GM19395 (cell line): ENCODE data around the gene INSYN2A.

Experiments used
- ATAC-seq: cut with Tn5 transposase; IDR thresholded peaks from one replicate; pipeline ENCODE4 v1.9.1; 2021; ENCODE audit warnings: mild to moderate bottlenecking, moderate library complexity; ENCODE audit not compliant: unreplicated experiment

Gene INSYN2A, protein sequence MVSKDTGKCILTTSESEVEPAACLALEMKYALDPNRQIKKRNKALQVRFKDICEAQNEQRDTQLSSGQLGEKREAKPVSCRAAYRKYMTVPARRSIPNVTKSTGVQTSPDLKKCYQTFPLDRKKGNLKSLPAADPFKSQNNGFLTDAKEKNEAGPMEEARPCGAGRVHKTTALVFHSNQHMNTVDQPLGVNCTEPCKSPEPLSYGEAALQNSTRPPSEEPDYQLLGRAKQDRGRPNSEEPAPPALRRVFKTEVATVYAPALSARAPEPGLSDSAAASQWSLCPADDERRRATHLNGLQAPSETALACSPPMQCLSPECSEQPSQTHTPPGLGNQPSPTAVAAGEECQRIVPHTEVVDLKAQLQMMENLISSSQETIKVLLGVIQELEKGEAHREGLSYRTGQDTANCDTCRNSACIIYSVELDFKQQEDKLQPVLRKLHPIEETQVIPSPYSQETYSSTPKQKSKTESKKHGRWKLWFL

DNA sequence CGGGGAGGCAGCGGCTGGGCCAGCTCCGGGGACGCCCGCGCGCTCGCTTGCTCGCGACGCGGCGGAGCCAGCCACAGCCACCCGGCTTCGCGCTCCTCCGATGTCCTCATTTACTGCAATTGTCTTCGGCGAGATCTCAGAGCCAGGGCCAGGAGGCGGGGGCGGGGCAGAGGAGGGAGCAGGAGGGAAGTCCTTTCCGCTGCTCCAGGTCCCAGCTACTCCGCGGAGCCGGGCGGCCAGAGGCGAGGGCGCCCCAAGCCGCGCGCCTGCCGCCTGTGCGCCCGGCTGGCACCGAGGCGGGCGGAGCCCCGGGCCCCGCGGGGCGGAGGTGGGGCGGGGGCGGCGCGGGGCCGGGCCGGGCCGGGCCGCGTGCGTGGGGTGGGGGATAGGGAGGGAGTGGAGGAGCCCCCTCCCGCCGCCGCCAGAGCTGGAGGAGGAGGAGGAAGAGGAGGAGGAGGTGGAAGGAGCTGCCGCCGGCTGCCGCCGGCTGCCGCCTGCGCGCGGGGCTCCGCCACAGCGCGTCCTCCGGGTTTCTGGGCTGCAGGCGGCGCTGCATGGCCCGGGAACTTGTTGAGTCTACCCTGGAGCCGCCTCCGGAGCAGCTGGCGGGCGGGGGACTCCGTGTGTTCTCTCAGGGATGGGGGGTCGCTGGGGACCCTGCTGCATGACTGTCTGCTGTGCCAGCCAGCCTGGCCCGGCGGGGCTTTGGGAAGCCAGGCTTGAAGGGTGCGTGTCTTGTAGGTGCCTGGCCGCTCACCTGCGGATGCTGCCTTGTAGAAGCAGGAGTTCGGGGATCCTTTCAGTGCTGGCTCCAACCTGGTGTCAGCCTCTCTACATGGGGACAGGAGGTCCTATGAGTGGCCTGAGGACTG is at the start of gene INSYN2A:
INSYN2A (minus strand) TSS at position 310 of the 872 bp plus-strand sequence. CDS start 20,196 bp downstream, outside the sequence.
- no peak for ATAC-seq

DNA sequence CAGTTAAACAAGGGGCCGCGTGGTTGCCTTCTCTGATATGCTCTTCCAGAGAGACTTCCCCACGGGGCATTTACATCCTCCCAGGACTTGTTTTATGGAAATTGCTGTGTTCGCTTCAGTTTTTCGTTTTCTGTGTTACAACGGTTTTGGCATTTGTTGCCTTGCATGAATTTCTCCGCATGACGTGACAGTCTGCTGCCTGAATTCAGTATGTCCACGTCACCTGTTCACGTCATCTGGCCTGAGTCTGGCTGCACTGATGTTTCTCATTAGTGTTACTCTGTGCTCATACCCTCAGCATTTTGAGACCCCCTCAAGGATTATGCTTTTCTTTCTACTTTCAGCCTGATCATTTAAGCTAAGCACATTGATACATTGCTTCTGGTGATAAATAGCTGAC is 49.1 kb upstream of the INSYN2A start:
- no peak for ATAC-seq

DNA sequence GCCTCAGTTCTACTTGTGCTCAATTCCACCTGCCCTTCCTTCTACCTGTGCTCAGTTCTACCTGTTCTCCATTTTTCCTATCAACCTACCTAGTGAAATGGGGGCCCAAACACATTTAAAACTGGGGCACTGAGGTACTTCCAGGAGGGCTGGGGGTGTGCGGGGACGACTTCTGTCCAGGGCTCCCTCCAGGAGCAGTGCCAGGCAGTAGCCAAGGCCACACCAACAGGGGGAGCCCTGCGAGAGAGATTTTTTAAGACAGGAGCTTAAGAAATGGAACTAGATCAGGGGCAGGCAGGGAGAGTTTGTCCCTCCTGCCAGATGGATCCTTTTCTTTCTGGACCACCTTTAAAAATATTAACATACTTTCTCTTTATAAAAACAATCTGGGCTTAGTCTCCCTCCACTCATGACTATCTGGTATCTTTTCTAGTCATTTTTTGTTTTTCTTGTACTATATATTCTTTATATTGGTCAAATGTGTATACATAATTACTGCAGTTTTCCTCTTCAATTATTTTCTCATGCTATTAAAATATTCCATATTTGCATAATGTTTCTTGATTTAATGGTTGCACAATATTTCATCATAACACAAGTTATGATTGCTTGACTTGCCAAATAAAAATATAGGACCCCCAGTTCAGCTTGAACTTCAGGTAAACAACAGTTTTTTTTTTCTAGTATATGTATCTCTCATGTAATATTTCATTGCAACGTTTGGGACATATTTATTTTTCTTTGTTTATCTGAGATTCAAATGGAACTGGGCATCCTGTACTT is 47.3 kb upstream of the INSYN2A start:
- ATAC-seq = no peak

DNA sequence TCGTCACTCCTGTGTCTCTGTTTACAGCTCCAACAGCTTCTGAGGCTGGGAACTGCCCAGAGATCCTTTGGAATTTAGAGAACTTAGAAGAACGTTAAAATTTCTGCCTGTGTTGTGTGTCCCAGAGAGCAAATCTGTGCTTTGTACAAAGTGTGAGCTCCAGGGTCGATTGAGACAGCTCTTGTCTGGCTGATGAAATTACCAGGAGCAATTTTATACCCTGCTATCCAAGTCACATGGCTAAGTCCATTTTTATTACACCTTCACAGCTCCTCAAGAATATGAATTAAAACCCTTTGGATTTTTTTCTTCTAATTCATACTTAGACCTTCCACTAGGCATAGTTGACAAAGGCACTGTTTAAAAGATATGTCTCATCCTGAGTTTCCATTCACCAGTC is 46.5 kb upstream of the INSYN2A start:
- ATAC-seq = no peak

DNA sequence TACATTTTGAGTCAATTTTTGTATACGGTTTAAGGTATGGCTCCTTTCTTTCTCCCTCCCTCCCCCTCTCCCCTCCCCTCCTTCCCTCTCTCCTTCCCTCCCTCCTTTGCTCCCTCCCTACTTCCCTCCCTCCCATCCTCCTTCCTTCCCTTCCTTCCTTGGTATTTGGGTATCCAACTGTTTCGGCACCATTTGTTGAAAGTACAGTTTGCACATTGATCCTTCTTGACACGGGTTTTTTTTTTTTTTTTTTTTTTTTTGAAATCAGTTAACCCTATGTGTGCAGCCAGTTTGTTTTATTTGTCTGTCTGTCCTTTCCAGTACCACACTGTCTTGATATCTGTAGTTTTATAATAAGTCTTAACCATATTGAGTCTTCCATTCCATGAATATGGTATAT is 39.9 kb upstream of the INSYN2A start:
- ATAC-seq = no peak

DNA sequence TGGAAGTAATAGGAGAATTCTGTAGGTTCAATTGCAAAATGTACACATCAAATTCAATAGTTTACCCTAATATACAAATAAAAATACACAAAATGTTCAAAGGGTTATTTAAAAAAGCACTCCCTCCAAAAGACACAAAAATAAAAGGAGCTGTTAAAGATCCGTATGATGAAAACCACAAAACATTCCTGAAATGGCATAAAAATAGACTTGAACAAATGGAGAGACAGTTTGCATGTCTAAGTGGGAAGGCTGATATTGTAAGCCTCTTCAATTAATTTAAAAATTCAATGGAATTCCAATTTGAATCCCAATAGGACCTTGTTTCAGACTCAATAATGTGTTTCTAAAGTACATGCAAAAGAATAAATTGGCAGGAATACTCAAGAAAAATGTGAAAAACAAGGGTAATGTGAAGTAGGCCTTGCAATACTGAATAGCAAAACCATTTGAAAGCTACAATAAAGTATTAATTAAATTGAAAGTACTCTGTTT is 38.0 kb upstream of the INSYN2A start:
- ATAC-seq = no peak

DNA sequence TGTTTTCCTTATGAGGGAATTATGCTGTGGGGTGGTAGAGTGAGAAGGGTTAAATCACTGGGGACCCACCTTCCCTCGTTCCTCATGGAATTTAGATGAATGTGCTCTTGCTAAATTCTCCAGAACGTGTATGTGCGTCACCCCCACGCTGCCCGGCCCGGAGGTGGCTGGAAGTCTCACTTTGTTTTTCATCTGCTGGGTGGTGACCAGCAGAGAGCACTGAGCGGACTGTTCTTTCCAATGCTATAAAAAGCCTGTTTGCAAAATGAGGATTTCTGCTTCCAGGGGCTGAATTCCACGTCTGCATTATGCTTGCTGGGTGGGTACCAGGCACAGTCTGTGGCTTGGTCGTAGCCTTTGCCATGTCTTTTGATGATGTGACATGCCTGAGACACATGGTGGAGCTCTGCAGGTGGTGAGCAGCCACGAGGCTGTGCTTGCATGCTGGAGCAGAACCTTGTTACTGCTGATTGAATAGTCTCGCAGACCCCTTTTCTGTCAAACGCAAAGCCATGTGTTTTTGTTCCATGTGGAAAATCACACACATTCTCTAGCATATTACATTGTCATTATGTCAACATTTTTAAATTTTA is 31.9 kb upstream of the INSYN2A start:
- no peak for ATAC-seq

DNA sequence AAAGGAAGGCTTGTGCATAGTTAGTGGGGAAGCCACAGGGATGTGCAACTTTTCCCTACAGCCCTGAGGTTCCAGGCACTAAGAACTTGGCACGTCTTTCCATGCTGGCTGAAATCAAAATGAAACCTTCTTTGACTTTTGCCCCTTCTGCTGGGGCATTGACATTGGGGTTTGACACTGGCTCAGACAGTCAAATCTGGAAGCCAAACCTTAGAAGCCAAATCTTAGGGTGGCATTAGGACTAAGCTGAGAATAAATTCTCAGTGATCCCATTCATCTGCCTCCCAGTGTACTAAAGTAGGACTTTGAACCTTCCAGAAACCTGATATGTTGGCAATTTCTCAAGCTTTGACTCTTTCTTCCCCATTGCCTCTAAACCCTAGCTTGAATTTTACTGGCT is 31.3 kb upstream of the INSYN2A start:
- ATAC-seq = no peak

DNA sequence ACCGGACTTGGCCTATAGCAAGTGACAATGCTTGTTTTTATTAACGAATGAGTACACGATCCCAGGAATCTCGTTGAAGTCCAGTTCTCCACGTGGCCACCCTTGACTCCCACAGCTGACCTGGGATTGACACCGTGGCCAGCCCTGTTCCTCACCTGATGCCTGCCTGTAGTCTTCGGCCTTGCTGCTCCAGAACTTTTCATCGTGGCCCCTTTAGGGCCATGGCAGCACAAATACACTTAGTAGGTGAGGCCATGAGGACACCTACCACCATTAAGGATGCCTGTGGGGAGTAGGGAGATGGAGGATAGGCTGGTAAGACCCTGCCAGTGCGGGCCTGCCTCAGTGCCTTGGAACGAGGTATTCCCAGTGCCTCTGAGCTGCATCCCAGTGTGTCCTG is 30.6 kb upstream of the INSYN2A start:
- ATAC-seq = no peak

DNA sequence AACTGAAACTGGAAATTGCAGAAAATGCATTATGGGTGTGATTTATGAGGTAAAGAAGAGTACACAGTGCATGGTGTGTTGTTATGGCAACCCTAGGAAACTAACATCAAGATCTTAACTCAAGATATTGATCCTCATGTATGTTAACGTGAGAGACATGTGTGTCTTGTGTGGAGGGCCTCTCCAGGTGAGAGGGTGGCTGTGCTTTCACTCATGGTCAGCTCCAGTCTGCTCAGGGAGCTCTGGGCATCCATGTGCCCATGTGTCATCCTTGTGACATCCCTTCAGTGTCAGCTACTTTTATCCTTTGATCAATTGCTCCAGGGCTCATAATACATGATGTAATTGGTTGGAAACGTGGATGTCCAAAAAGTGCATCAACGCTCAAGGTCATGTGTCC is 24.9 kb upstream of the INSYN2A start:
- no peak for ATAC-seq

DNA sequence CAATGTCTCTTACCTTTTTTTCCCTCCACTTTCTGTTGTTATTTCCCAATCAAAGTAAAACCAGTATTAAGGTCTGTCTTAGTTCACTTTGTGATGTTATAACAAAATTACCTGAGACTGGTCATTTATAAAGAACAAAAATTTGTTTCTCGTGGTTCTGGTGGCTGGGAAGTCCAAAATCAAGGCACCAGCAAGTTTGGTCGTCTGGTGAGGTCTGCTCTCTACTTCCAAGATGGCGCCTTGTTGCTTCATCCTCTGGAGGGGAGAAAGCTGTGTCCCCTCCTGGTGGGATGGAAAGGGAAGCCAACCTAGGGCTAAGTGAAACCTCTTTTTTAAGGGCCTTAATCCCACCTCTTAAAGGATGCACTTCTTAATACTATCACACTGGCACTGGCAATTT is 22.3 kb upstream of the INSYN2A start:
- ATAC-seq = no peak

DNA sequence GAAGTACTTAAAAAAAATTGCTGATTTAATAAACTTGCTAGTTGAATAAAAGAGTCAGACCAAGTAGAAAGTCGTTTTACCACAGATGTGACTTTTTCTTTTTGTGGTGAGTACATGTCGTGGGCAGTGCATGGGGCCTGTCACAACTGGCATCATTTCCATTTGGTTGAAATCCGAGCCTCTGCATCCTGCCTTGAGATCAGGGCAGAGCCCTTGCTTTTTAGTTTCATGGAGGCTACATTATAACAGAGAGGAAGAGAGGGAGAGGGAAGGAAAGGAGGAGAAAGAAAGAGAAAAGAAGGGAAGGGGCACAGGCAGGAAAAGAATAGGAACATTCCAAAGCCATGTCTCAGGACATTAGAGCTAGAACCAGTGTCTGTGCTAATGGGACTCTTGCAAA is 20.4 kb upstream of the INSYN2A start:
- ATAC-seq = no peak

DNA sequence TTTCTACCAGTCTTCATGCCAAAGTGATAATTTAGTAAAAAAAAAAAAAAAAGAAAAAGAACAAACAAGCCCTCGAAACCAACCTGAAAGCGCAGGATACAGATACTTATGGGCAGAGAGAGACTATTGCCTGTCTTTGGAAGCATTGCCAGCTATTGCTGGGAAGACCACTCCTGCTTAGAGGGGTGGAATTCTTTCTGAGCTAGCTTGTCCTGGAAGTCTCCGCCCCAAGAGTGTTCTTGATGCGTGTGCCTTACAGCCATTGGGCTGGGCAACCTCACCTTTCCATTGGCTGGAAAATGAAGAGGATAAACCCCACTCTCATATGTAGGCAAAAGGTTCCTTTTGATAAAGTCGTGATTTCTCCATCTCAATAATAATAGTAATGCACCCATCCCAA is 19.9 kb upstream of the INSYN2A start:
- no peak for ATAC-seq

DNA sequence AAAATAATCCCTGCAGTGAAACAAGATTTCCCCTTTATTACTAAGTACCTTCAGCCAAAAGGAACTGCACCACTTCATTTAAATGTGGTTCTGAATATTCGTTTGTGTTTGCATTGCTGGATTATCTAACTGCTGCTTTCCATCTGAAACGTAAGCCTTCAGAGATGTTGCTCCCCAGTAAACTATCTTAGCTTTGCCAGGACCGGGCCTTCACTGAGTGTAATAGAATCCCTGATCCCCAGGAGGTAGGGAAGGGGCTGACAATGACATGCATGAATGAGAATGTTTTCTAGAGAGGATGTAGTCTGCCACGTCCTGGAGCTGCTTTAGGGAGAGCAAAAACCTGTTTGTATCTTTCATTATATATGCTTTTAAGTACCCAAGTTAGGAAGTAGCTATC is 19.5 kb upstream of the INSYN2A start:
- no peak for ATAC-seq

DNA sequence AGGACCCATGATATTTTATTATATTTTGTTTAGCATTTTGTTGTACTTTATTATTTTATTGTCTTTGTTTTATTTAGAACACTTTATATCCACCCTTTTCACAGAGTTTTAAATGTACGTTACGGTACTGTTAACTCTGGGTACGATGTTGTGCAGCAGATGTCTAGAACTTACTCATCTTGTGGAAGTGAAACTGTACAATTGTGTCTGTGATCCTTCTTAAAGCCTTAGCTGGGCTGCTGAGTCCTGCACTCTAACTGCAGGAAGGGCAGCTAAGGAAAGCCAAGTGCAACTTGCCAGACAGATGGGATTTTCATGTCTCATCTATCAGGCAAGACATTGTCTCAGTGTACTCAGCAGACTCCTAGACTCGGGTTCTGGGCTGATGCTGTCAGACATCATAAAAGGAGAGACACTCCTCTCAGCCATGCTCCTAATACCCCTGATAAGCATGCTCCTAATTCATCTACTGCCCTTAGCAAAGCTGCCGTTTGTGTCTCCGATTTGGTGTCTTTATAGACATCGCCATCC is 14.6 kb upstream of the INSYN2A start:
- peak; percentile 79 for ATAC-seq

DNA sequence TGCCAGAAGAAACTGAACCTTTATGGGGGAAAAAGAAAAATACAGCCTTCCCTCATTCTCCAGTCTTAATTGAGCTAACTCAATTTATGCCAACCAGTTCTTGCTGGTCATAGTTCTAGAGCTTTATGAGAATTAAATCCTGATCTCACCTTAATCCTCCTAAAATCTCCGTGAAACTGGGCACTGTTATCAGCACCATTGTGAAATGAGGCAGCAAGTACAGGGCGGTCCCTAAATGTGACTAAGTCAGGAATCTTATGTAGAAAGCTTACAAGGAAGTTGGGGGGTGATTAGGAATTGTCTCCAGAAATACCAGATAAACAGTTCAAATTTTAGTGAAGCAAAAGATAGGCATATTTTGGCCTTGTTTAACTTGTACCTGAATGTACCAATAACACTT is 10.7 kb upstream of the INSYN2A start:
- no peak for ATAC-seq

DNA sequence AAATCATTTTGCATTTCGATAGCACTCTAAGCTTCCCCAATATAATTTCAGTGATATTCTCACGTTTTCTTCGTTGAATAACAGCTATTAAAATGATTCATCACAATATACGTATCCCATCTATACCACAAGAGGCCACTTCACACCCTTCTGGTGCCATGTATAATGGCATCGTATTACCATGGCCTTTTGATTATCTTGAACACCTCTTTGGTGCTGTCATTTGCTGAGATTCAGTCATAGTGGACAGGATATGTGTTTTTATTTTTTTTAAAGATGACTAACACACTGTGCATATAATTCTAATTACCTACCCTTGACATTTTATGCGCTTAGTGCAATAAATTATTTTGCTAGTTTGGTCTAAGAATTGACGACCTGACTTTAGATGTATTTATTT is 6.7 kb upstream of the INSYN2A start:
- ATAC-seq = no peak

DNA sequence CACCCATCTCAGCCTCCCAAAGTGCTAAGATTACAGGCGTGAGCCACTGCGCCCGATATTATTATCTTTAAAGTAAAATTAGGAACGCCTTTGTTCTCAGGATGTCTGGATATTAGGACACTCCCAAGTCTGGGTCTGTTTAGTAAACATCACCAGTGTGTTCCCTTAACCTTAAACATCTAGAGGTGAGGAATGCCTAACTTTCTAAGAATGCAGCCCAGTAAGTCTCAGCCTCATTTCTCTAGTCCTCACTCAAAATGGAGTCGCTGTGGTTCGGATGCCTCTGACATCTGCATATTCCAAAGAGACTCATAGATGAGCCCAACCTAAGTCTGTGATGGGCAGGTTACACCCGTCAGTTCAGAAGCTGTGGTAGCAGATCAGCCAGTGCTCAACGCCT is 4.3 kb upstream of the INSYN2A start:
- no peak for ATAC-seq

DNA sequence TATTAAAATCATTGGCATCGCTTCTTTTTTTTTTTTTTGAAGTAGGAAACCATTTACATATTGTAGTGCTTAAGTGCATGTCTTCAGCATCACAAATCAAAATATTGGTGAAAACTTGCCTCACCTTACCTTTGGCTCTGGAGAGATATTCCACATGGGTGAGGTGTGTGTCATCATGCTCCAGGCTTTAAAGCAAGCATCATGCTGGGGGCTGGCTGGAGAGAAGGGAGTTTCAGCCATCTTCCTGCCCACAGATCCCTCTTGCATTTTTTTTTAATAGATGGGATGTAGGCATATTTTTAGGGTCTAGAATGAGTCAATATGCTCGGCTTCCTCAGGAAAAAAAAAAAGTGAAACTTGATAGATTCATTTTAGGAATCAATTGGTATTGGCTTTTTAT is 2.3 kb upstream of the INSYN2A start:
- ATAC-seq = no peak

DNA sequence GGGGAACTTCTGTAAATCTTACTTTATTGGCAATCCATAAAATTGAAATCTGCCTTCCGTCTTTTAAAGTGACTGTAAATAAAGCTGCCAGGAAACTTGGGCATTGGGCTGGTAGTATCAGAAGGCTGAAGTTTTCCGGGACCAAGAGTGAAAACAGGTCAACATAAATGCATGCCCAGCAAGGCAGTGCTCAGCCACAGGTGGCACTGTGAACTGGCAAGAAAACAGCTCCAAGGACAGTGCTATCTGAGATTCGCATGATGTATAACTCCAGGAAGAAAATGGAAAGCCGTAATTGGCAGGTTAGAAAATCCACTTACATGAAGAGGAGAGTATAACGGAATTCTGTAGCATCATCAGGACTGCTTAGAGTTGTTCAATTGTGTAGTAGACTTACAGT is 1.9 kb upstream of the INSYN2A start:
- ATAC-seq = no peak

DNA sequence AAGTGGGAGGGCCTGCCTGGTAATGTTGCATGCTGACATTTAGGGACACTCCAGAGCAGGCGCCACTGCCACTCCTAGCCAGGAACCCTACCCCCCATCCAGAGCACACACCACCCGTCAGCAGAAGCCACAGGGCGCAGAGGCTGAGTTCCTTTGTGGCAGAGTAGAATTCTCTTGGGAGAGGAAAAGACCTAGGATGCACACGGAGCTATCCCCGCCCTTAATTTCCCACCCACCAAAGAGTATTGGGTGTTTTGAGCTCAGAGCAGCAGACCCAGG is 702 bp upstream of the INSYN2A start:
- no peak for ATAC-seq
